SHP77 treated with DMSO at 0.1 percent for 48 hours (cell line): ENCODE results near the gene MLLT3.

Experiments
- DNase-seq: peaks from one replicate; lab custom pipeline; 2025; lab: John Stamatoyannopoulos, UW

Gene MLLT3

GRCh38 chr9:20557285-20557684, 65.0 kb downstream of the MLLT3 start:
- DNase-seq = no peak

- no peak for DNase-seq
These were observed 68.6 kb downstream of the MLLT3 start for GRCh38 chr9:20553558-20554149.

- DNase-seq = no peak
These were observed 69.3 kb downstream of the MLLT3 start for GRCh38 chr9:20552874-20553557.

- DNase-seq = no peak
These were observed 70.5 kb downstream of the MLLT3 start for GRCh38 chr9:20551835-20552234.

GRCh38 chr9:20551236-20551635, 71.1 kb downstream of the MLLT3 start:
- DNase-seq = no peak

- no peak for DNase-seq
These were observed 72.0 kb downstream of the MLLT3 start for GRCh38 chr9:20550326-20550725.

GRCh38 chr9:20549053-20549452, 73.2 kb downstream of the MLLT3 start:
- no peak for DNase-seq

GRCh38 chr9:20545023-20545622, 77.2 kb downstream of the MLLT3 start:
- no peak for DNase-seq

GRCh38 chr9:20540169-20540863, 82.0 kb downstream of the MLLT3 start:
- no peak for DNase-seq

- DNase-seq = no peak
These were observed 83.3 kb downstream of the MLLT3 start for GRCh38 chr9:20538956-20539355.

GRCh38 chr9:20538092-20538491, 84.2 kb downstream of the MLLT3 start:
- DNase-seq = no peak

- DNase-seq = no peak
These were observed 85.0 kb downstream of the MLLT3 start for GRCh38 chr9:20537294-20537693.

GRCh38 chr9:20532584-20532983, 89.7 kb downstream of the MLLT3 start:
- DNase-seq = no peak

GRCh38 chr9:20529837-20530236, 92.5 kb downstream of the MLLT3 start:
- DNase-seq = no peak

GRCh38 chr9:20528253-20528652, 94.0 kb downstream of the MLLT3 start:
- no peak for DNase-seq

- DNase-seq = no peak
These were observed 95.6 kb downstream of the MLLT3 start for GRCh38 chr9:20526500-20527319.

- no peak for DNase-seq
These were observed 97.5 kb downstream of the MLLT3 start for GRCh38 chr9:20524776-20525175.

GRCh38 chr9:20518737-20519136, 103.6 kb downstream of the MLLT3 start:
- DNase-seq = no peak

- DNase-seq = no peak
These were observed 109.0 kb downstream of the MLLT3 start for GRCh38 chr9:20513126-20513913.

GRCh38 chr9:20512636-20513035, 109.7 kb downstream of the MLLT3 start:
- no peak for DNase-seq

GRCh38 chr9:20512106-20512505, 110.2 kb downstream of the MLLT3 start:
- DNase-seq = no peak
